ENCODE results near the gene GRIK5.

The GRIK5 gene

DNA sequence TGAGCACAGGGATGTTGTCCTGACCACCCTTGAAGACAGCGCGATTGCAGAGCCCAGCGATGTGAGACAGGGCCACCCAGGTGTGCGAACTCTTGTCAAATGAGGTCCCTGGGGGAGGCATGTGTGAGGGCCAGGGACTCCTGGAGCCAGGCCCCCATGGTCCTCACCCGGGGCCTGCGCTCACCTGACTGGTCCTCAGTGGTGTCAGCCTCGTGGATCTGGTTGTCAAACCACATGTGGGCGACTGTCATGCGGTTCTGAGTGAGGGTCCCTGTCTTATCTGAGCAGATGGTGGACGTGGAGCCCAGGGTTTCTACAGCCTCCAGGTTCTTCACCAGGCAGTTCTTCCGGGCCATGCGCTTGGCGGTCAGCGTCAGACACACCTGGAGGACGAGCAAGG, 88.3 kb downstream of the GRIK5 start:
- TF ChIP-seq ELF4 (IDR thresholded peaks at IDR 0.05) (no peak), SUZ12 (IDR thresholded peaks at IDR 0.05) (no peak), FOXK2 (IDR thresholded peaks at IDR 0.05) (no peak), BHLHE40 (IDR thresholded peaks at IDR 0.05; ENCODE audit: borderline replicate concordance) (no peak), CTBP1 (IDR thresholded peaks at IDR 0.05; ENCODE audit: borderline replicate concordance) (no peak), LEF1 (IDR thresholded peaks at IDR 0.05; ENCODE audit: borderline replicate concordance) (no peak), FOXA1 (IDR thresholded peaks at IDR 0.05) (no peak), SP1 (IDR thresholded peaks at IDR 0.05) (no peak), FOXM1 (IDR thresholded peaks at IDR 0.05; ENCODE audit: borderline replicate concordance) (no peak), L3MBTL2 (conservative IDR thresholded peaks at IDR 0.05) (no peak), ZNF384 (IDR thresholded peaks at IDR 0.05) (no peak), PKNOX1 (IDR thresholded peaks at IDR 0.05) (no peak), ARNT (IDR thresholded peaks at IDR 0.05) (no peak), TARDBP (IDR thresholded peaks at IDR 0.05) (no peak)
- CTCF ChIA-PET = no interaction called here
- POLR2A ChIA-PET = no interaction called here
- no peak for DNase-seq (ENCODE audit: extremely low spot score)

- TF ChIP-seq CTBP1 (IDR thresholded peaks at IDR 0.05; ENCODE audit: borderline replicate concordance) = no peak
- TF ChIP-seq BHLHE40 (IDR thresholded peaks at IDR 0.05; ENCODE audit: borderline replicate concordance) = no peak
- TF ChIP-seq SUZ12 (IDR thresholded peaks at IDR 0.05) = no peak
- TF ChIP-seq NFRKB (IDR thresholded peaks at IDR 0.05) = no peak
- no peak for TF ChIP-seq SP1 (IDR thresholded peaks at IDR 0.05)
- ChIA-PET POLR2A (interaction anchor here (0.6 kb wide), 1 partner anchor 257 kb away, joined by 3 read pairs; no protein-coding TSS in a partner anchor), CTCF (no interaction called here)
- no peak for DNase-seq (ENCODE audit: extremely low spot score)
These were observed 91.5 kb downstream of the GRIK5 start for GRCh38 chr19:41978470-41978869.

GRCh38 chr19:41977916-41978315, 92.1 kb downstream of the GRIK5 start:
- no peak for DNase-seq (ENCODE audit: extremely low spot score)
- TF ChIP-seq TARDBP (IDR thresholded peaks at IDR 0.05) (no peak), ZNF384 (IDR thresholded peaks at IDR 0.05) (no peak), L3MBTL2 (conservative IDR thresholded peaks at IDR 0.05) (no peak)
- ChIA-PET POLR2A (no interaction called here), CTCF (no interaction called here)

DNA sequence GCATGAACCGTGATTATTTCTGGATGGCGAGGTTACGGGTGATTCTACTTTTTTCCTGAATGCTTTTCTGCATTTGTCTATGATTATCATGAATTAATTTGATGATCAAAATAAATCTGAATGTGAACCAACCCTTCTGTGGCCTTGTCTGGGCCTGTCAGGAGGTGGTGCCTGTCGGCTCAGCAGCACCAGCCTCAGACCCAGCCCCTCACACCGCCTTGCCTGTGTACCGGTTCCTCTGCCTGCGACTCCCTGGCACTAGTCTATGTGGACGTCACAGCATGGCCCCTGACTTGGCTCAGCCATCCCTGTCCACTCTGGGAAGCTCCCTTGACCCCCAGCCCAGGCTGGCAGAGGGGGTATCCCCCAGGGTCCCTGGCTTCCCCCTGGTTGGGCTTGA, 95.4 kb downstream of the GRIK5 start:
- DNase-seq (ENCODE audit: extremely low spot score) = no peak
- POLR2A ChIA-PET = interaction anchor here (1.2 kb wide), 1 partner anchor 15 kb away, joined by 3 read pairs; the partner anchor contains the start of gene RABAC1
- TF ChIP-seq FOXM1 (IDR thresholded peaks at IDR 0.05; ENCODE audit: borderline replicate concordance) (no peak), TARDBP (IDR thresholded peaks at IDR 0.05) (no peak), SUZ12 (IDR thresholded peaks at IDR 0.05) (no peak)
- CTCF ChIA-PET = no interaction called here

GRCh38 chr19:41971363-41971762, 98.6 kb downstream of the GRIK5 start:
- TF ChIP-seq FOXA1 (IDR thresholded peaks at IDR 0.05) = no peak
- ChIA-PET POLR2A (no interaction called here), CTCF (no interaction called here)
- DNase-seq (ENCODE audit: extremely low spot score) = no peak

- ChIA-PET CTCF (interaction anchor here (0.6 kb wide), 1 partner anchor 618 kb away, joined by 3 read pairs; no protein-coding TSS in a partner anchor), POLR2A (no interaction called here)
- no peak for DNase-seq (ENCODE audit: extremely low spot score)
- TF ChIP-seq SP1 (IDR thresholded peaks at IDR 0.05) (no peak), LEF1 (IDR thresholded peaks at IDR 0.05; ENCODE audit: borderline replicate concordance) (no peak), FOXK2 (IDR thresholded peaks at IDR 0.05) (no peak), FOXM1 (IDR thresholded peaks at IDR 0.05; ENCODE audit: borderline replicate concordance) (no peak), HDGF (IDR thresholded peaks at IDR 0.05; ENCODE audit: borderline replicate concordance) (no peak), L3MBTL2 (conservative IDR thresholded peaks at IDR 0.05) (no peak), TARDBP (IDR thresholded peaks at IDR 0.05) (no peak), NFRKB (IDR thresholded peaks at IDR 0.05) (no peak), FOXA1 (IDR thresholded peaks at IDR 0.05) (no peak), ELF4 (IDR thresholded peaks at IDR 0.05) (no peak), SUZ12 (IDR thresholded peaks at IDR 0.05) (no peak), CTBP1 (IDR thresholded peaks at IDR 0.05; ENCODE audit: borderline replicate concordance) (no peak)
These were observed 100.1 kb downstream of the GRIK5 start for GRCh38 chr19:41969772-41970458.

GRCh38 chr19:41968751-41969595, 101.0 kb downstream of the GRIK5 start:
- no peak for DNase-seq (ENCODE audit: extremely low spot score)
- TF ChIP-seq CTBP1 (IDR thresholded peaks at IDR 0.05; ENCODE audit: borderline replicate concordance) (no peak), PKNOX1 (IDR thresholded peaks at IDR 0.05) (no peak)
- ChIA-PET CTCF (interaction anchor here (0.6 kb wide), 1 partner anchor 617 kb away, joined by 3 read pairs; no protein-coding TSS in a partner anchor), POLR2A (no interaction called here)
